Measurements from ENCODE around the gene DCDC2C. TPM values are rescaled to one million over a fixed set of nuclear protein-coding genes. Genes with fewer than 3 reads are reported as not detected.

The DCDC2C gene
- total and polyA plus RNA-seq, 2 experiments from 2014 or later = 0.45 TPM; not detected in 1

DNA sequence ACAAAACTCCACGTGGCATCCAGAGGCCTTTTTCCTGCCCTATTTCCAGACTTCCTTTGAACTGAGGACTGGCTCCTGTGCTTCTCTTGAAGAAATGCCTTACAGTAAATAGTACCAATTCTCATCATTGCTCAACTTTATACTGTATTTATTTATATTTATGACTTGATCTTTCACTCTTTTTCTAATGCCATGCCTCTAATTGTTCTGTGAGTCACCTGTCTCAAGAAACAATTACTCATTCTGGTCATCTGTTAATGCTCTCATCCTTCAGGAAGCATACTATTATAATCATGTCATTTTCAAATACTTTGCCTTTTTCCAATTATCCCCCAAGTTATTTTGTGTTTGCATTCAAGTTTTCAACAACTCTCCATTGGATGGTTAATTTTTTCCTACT lies 85.9 kb downstream of the DCDC2C start:
- no peaks in the 10 kb centered on the region for H3F3A ChIP-seq (replicated peaks; ENCODE audit: low read depth)
- no peaks in the 10 kb centered on the region for H3K9me2 ChIP-seq (ENCODE audit: insufficient read depth)
- no peak overlapping the region for H3K4me2 ChIP-seq
- 0 out of 3 replicates have a peak, but pooled peaks cover 3% of the 10 kb centered on the region for H3K4me1 Mint-ChIP-seq
- H3K27me3 Mint-ChIP-seq (ENCODE audit: insufficient read depth, low read depth, poor library complexity) = no peaks in the 10 kb centered on the region
- H3K79me2 ChIP-seq (replicated peaks; ENCODE audit: insufficient read depth) = no peaks in the 10 kb centered on the region
- peaks cover 68% of the 10 kb centered on the region for H3K9me3 Mint-ChIP-seq
- H3K27me3 ChIP-seq (ENCODE audit: insufficient read depth) = no peaks in the 10 kb centered on the region
- no peak overlapping the region for H3K27ac Mint-ChIP-seq
- H3K36me3 ChIP-seq (ENCODE audit: insufficient read depth) = no peaks in the 10 kb centered on the region
- no peak overlapping the region for H3K27ac ChIP-seq (ENCODE audit: low read depth)
- no peak overlapping the region for H3K4me3 Mint-ChIP-seq
- H3K4me3 ChIP-seq = no peak overlapping the region
- TF ChIP-seq ZNF331 (CRISPR knock-in tag; IDR thresholded peaks at IDR 0.05; ENCODE audit: low read depth) (no peak), JUNB (IDR thresholded peaks at IDR 0.05; ENCODE audit: unreplicated experiment) (no peak), STAT1 (IDR thresholded peaks at IDR 0.05; ENCODE audit: unreplicated experiment) (no peak), CREB1 (CRISPR knock-in tag; IDR thresholded peaks at IDR 0.05; ENCODE audit: low read depth) (no peak), EZH2 (IDR thresholded peaks at IDR 0.05; ENCODE audit: low read depth, unreplicated experiment) (no peak), ZNF114 (CRISPR knock-in tag; IDR thresholded peaks at IDR 0.05) (no peak), NANOG (IDR thresholded peaks at IDR 0.05; ENCODE audit: borderline replicate concordance) (no peak)
- TF ChIP-seq, protein P1, sequence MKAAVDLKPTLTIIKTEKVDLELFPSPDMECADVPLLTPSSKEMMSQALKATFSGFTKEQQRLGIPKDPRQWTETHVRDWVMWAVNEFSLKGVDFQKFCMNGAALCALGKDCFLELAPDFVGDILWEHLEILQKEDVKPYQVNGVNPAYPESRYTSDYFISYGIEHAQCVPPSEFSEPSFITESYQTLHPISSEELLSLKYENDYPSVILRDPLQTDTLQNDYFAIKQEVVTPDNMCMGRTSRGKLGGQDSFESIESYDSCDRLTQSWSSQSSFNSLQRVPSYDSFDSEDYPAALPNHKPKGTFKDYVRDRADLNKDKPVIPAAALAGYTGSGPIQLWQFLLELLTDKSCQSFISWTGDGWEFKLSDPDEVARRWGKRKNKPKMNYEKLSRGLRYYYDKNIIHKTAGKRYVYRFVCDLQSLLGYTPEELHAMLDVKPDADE (IDR thresholded peaks at IDR 0.05) = no peak
- TF ChIP-seq, protein P2, sequence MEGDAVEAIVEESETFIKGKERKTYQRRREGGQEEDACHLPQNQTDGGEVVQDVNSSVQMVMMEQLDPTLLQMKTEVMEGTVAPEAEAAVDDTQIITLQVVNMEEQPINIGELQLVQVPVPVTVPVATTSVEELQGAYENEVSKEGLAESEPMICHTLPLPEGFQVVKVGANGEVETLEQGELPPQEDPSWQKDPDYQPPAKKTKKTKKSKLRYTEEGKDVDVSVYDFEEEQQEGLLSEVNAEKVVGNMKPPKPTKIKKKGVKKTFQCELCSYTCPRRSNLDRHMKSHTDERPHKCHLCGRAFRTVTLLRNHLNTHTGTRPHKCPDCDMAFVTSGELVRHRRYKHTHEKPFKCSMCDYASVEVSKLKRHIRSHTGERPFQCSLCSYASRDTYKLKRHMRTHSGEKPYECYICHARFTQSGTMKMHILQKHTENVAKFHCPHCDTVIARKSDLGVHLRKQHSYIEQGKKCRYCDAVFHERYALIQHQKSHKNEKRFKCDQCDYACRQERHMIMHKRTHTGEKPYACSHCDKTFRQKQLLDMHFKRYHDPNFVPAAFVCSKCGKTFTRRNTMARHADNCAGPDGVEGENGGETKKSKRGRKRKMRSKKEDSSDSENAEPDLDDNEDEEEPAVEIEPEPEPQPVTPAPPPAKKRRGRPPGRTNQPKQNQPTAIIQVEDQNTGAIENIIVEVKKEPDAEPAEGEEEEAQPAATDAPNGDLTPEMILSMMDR (conservative IDR thresholded peaks at IDR 0.05; ENCODE audit: low read depth in 2 of 2) = no peak
- TF ChIP-seq, protein P3, sequence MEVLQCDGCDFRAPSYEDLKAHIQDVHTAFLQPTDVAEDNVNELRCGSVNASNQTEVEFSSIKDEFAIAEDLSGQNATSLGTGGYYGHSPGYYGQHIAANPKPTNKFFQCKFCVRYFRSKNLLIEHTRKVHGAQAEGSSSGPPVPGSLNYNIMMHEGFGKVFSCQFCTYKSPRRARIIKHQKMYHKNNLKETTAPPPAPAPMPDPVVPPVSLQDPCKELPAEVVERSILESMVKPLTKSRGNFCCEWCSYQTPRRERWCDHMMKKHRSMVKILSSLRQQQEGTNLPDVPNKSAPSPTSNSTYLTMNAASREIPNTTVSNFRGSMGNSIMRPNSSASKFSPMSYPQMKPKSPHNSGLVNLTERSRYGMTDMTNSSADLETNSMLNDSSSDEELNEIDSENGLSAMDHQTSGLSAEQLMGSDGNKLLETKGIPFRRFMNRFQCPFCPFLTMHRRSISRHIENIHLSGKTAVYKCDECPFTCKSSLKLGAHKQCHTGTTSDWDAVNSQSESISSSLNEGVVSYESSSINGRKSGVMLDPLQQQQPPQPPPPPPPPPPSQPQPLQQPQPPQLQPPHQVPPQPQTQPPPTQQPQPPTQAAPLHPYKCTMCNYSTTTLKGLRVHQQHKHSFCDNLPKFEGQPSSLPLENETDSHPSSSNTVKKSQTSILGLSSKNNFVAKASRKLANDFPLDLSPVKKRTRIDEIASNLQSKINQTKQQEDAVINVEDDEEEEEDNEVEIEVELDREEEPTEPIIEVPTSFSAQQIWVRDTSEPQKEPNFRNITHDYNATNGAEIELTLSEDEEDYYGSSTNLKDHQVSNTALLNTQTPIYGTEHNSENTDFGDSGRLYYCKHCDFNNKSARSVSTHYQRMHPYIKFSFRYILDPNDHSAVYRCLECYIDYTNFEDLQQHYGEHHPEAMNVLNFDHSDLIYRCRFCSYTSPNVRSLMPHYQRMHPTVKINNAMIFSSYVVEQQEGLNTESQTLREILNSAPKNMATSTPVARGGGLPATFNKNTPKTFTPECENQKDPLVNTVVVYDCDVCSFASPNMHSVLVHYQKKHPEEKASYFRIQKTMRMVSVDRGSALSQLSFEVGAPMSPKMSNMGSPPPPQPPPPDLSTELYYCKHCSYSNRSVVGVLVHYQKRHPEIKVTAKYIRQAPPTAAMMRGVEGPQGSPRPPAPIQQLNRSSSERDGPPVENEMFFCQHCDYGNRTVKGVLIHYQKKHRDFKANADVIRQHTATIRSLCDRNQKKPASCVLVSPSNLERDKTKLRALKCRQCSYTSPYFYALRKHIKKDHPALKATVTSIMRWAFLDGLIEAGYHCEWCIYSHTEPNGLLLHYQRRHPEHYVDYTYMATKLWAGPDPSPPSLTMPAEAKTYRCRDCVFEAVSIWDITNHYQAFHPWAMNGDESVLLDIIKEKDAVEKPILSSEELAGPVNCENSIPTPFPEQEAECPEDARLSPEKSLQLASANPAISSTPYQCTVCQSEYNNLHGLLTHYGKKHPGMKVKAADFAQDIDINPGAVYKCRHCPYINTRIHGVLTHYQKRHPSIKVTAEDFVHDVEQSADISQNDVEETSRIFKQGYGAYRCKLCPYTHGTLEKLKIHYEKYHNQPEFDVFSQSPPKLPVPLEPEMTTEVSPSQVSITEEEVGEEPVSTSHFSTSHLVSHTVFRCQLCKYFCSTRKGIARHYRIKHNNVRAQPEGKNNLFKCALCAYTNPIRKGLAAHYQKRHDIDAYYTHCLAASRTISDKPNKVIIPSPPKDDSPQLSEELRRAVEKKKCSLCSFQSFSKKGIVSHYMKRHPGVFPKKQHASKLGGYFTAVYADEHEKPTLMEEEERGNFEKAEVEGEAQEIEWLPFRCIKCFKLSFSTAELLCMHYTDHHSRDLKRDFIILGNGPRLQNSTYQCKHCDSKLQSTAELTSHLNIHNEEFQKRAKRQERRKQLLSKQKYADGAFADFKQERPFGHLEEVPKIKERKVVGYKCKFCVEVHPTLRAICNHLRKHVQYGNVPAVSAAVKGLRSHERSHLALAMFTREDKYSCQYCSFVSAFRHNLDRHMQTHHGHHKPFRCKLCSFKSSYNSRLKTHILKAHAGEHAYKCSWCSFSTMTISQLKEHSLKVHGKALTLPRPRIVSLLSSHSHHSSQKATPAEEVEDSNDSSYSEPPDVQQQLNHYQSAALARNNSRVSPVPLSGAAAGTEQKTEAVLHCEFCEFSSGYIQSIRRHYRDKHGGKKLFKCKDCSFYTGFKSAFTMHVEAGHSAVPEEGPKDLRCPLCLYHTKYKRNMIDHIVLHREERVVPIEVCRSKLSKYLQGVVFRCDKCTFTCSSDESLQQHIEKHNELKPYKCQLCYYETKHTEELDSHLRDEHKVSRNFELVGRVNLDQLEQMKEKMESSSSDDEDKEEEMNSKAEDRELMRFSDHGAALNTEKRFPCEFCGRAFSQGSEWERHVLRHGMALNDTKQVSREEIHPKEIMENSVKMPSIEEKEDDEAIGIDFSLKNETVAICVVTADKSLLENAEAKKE (CRISPR knock-in tag; IDR thresholded peaks at IDR 0.05) = no peak
- TF ChIP-seq, protein P4, sequence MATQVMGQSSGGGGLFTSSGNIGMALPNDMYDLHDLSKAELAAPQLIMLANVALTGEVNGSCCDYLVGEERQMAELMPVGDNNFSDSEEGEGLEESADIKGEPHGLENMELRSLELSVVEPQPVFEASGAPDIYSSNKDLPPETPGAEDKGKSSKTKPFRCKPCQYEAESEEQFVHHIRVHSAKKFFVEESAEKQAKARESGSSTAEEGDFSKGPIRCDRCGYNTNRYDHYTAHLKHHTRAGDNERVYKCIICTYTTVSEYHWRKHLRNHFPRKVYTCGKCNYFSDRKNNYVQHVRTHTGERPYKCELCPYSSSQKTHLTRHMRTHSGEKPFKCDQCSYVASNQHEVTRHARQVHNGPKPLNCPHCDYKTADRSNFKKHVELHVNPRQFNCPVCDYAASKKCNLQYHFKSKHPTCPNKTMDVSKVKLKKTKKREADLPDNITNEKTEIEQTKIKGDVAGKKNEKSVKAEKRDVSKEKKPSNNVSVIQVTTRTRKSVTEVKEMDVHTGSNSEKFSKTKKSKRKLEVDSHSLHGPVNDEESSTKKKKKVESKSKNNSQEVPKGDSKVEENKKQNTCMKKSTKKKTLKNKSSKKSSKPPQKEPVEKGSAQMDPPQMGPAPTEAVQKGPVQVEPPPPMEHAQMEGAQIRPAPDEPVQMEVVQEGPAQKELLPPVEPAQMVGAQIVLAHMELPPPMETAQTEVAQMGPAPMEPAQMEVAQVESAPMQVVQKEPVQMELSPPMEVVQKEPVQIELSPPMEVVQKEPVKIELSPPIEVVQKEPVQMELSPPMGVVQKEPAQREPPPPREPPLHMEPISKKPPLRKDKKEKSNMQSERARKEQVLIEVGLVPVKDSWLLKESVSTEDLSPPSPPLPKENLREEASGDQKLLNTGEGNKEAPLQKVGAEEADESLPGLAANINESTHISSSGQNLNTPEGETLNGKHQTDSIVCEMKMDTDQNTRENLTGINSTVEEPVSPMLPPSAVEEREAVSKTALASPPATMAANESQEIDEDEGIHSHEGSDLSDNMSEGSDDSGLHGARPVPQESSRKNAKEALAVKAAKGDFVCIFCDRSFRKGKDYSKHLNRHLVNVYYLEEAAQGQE (IDR thresholded peaks at IDR 0.05; ENCODE audit: unreplicated experiment) = no peak
- H3K4me1 ChIP-seq (ENCODE audit: insufficient read depth) = no peaks in the 10 kb centered on the region
- no peaks in the 10 kb centered on the region for H4K20me1 ChIP-seq (replicated peaks; ENCODE audit: insufficient read depth)
- ATAC-seq (no peak), DNase-seq (ENCODE audit: low spot score) (no peak)
- no peak overlapping the region for H2AFZ ChIP-seq
- peaks cover 3% of the 10 kb centered on the region; the same call in 2 of the 3 replicates for H3K36me3 Mint-ChIP-seq (ENCODE audit: low read depth)

All from GM23338 (cell line).